C1 segment of cervical spinal cord (tissue), 14 donors: ENCODE measurements around the gene SEZ6L.

Experiments used
- DNase-seq, 14 donors: peaks; one replicate each; lab custom pipeline; 2025; lab: John Stamatoyannopoulos, UW

The SEZ6L gene

DNA sequence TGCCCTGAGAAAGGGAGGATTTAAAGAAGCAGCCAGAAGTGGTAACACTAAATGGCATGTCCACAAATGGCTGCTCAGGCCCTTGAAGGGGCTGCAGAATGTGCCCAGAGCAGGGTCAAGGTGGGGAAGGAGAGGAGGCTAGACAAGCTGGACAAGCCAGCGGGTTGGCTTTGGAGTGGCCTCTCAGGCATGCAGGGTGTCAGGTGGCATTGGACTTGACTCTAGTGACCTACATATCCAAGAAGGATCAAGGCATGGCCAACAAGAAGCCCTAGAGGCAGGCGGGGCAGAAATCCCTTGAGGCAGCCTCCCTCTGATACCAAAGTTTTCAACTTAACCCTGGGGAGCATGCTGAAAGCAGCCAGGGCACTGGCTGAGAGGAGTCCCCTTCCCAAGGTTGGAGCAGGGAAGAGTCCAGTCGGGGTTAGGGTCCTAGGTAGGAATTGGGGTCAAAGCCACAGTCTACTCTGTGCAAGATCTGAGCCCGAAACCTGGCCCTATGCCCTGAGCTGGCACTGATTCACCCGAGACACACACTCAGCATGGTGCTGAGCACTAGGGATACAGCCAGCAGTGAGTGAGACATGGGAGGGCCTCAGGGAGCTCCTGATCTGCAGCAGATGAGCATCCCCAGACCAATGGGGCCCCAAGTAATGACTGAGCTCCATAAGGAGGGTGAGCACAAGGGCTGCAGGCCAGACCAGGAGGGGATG is 164.0 kb downstream of the SEZ6L start:
- no peak for DNase-seq

DNA sequence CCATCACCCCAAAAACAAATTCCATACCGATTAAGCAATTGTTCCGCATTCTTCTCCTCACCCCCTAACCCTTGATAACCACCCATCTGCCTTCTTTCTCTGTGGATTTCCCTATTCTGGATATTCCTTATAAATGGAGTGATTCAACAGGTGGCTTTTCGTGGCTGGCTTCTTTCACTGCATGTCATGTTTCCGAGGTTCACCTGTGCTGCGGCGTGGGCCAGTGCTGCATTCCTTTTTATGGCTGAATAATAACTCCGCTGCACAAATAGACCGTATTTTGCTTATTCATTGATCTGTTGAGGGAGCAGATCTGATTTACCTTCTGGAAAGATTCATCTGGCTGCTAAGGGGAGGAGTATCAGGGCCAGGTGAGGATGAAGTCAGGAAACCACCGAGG is 165.0 kb downstream of the SEZ6L start:
- no peak for DNase-seq

DNA sequence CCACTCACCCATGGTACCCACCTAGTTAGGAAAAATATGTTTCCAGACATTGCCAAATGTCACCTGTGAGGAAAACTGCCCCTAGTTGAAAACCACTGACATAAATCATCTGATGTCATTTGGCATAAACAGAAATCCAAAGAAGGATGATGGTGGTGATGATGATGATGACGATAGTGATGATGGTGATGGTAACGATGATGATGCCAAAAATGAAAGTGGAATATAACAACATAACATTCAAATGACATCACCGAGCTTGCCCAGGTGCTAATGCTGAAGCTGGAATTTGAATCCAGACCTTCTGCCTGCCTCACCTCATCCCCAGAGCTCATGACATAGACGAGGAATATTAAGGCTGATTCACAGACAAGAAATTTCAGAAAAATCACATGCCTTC is 167.5 kb downstream of the SEZ6L start:
- no peak for DNase-seq

DNA sequence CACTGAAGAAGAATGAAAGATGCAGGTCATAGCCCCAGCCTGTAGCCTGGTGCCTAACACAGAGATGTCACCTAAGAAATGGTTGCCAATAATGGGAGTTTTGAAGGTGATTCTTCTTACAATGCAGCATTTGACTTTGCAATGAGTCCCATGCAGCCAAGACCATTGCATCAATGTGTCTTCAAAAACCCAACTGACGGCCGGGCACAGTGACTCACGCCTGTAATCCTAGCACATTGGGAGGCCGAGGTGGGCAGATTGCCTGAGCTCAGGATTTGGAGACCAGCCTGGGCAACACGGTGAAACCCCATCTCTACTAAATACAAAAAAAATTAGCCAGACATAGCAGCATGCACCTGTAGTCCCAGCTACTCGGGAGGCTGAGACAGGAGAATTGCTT is 170.5 kb downstream of the SEZ6L start:
- peak in 1 of 14 donors; percentile 43 for DNase-seq

DNA sequence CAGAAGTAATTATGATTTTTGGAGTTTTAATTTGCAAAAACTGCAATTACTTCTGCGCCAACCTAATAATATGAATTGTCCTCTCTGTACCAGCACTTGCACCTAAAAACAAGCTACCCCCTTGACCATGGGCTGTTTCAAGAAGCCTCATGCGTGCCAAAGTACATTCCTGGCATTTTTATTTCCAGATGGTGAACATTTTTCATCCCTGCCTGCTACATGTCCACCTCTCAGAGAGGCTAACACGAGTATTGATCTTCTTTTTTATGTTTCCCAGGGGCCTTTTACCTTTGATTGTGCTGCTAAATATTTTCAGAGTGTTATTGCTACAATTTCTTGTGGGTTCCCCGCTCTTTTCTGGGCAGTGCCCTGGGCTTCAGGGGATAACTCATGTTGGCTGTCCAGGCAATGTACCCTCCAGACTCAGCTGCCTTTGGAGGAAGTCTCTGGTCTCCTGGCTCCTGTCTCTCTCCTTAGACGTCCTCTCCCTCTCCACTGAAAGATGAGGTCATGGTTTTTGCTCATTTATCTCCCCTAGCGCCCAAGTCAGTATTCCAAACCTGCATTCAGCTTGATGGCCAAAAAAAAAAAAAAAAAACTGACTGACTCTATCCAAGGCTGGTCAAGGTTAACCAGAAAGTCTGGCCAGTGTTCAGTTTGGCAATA is 173.6 kb downstream of the SEZ6L start:
- no peak for DNase-seq

DNA sequence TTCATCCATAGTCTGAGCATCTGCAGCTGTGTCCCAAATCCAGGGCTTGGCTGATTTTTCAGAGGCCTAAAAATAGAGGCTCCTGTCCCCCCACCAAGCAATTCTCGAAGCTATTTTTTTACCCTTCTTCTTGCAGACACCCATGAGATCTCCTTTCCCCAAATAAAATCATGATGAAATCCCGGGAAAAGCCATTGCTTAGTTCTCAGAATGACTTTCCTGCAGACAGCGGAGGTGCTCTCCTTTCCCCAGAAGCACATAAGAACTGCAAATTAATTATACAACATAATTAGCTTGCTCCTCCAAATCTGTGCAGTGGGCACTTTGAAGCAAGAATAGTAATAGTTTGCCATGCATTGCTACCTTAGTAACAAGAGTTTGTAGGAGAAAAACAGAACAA is 176.2 kb downstream of the SEZ6L start:
- no peak for DNase-seq

DNA sequence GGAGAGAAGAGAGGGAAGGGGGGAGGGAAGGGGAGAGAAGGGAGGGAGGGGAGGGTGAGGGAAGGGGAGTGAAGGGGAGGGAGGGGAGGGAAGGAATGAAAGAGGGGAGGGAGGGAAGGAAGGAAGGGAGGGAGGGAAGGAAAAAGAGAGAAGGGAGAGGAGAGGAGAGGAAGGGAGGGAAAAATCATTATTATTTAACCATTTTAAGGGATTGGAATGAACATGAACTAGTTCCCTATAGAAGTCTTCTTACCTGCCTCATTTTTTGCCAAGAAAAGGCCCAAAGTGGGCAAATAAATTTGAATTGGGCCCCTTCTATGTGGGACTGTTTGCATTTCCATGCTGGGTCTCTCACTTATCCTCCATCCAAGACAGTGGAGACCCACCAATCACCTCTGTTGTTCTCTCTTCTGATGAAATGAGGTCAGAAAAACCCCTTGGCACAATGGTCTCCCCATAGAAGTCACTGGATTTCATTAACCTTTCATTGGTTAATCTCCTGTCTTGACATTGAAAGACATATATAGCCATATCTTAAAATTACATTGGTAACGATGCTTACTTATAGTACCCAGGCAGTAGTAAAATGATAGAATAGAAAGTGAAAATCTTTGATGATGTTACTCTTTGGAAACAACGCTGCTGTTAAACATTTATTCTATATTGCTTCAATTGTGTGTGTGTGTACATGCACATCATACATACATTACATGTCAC is 179.7 kb downstream of the SEZ6L start:
- no peak for DNase-seq

DNA sequence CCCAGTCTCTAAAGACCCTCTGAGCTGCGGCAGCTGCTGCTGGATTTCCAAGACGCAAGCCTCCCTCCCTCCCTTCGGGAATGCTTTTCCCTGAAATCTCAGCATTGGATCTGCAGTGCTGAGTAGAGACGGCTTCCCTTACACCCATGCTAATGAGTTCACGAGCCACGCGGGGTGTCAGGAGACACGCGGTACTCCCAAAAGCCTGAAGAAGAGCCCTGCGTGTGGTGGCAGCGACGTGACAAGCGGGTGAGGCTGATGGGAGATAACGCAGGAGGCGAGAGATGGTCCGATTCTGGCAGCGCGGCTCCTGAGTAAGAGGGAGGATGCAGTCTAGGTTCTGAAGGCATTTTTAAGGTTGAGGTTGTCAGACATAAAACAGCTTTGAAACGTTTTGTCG is 185.4 kb downstream of the SEZ6L start:
- no peak for DNase-seq

DNA sequence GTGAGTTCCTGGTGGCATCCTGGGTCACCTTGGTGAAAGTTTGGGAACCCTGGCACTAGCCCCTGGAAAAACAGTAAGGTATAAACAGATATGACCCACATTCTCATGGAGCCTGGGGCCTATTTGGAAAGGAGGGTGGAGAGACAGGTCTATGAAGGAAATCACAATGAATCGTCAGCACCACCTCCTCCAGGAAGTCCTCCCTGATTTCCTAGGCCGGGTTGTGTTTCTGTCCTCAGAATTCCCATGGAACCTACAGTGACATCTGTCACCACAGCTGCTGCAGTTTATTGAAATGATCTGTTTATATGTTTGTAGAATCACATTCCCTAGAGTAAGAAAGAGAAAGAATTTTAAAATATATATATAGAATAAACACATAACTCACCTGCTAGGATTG is 188.0 kb downstream of the SEZ6L start:
- DNase-seq: no peak

DNA sequence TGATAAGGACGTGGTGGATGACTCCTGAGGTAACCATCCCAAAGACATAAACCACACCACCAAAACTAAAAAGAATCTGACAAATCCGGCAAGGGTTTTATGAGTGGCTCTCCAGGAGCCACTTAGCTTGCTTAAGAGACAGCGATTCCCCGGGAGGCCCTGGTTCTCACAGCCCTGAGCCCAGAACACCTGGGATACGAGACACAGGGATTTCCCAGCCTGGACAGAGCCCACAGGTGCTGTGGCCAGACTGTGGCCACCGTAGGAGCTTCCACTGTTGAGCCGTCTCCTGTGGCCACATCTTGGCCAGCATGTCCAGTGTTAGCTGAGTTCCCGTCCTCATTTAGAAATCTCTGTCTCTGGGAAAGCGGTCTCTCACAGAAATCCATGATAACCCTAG is 188.6 kb downstream of the SEZ6L start:
- no peak for DNase-seq

DNA sequence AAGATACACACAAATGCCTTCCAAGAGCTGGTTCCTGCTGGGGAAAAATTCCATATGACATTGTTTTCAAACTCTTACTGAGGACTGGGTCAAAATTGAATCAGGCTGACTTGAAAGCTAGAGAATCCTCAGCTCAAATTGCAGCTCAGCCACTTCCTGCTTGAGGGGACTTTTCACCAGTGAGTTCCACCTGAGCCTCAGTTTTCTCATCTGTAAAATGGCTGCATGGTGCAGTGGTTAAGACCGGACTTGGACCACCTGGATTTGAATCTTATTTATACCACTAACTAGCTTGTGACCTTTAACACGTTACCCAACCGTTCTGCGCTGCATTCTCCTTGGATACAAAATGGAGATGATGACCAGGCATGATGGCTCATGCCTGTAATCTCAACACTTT is 189.9 kb downstream of the SEZ6L start:
- DNase-seq: no peak

DNA sequence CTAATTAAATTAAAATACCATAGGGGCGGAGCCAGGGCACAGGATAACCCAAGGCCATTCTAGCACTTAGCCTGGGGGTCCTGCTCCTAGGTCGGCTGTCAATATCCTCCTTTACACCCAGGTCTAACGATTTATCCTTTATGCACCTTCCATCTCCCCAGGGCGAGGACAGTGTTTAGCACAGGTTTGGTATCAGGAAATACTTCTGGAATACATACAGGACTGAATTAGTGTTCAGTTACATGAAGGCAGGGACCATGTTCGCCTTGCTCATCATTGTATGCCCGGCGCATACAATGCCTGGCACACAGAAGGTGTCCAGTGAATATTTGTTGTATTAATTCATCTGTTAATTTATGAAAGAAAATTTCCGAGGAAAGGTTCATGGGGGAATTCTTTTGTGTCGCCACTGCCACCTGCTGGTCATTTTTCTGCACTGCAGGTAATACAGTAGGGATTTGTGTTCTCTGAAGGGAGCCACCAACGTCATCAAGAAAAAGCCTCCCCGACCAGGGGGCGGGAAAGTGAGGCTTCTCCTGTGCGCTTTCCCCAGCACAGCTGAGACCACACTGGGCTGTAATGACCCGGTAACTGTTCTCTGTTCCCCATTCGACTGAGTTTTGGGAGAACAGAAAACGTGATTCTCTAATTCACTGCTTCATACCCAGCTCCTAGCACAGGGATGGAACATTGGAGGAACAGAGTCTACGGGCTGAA is 191.1 kb downstream of the SEZ6L start:
- DNase-seq: peak in 12 of 14 donors; percentile 3 to 58 (median 30)

DNA sequence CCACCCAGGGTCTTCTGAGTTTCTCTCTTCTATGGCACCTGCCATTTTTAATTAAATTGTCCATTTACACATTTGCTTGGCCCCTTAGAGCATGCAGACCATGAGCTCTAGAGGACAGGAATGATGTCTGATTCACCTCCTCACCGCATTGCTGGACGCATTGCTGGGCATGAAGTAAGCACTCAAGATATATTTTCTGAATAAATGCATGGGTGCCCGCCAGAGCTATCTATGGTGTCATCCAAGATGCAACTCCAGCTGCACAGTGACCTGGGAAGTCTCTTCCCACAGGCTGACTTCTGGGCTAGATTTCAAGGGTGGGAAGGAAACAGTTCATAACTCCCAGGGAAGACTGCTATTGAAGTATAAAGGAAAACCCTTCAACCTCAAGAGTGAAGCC is 193.2 kb downstream of the SEZ6L start:
- no peak for DNase-seq

DNA sequence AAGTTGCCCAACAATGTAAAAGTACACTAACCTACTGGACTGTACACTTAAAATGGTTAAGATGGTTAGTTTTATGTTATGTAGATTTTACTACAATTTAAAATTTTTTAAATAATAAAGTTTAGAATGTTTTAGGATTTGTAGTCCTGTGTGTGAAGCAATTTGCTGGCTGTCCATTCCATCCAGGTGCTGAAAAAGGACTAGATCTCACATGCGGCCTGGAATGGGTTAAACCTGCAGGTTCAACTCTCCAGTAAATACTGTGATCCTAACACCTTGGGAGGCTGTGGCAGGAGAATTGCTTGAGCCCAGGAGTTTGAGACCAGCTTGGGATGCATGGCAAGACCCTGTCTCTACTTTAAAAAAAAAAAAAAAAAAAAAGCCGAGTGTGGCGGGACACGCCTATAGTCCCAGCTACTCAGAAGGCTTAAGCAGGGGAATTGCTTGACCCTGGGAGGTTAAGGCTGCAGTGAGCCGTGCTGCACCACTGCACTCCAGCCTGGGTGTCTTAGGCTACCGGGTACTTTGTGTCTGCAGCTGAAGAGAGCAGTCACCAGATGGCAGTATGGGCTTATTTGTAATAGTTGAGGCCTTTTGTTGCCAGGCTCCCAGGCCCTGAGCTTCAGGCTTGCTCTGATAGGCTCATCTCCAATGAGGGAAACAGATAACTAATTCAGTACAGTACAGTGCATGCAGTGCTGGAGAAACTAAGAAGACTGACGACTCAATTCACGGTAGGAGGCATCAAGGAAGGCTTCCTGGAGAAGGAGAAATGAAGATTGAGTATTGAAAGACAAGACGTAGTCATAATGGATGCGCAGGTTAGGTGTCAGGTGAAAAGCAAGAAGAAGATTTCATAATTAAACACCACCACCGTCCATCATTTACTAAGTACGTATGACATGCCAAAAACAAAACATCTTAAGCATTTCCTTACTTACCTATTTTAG is 195.1 kb downstream of the SEZ6L start:
- peak in 11 of 14 donors; percentile 1 to 21 (median 7) for DNase-seq

DNA sequence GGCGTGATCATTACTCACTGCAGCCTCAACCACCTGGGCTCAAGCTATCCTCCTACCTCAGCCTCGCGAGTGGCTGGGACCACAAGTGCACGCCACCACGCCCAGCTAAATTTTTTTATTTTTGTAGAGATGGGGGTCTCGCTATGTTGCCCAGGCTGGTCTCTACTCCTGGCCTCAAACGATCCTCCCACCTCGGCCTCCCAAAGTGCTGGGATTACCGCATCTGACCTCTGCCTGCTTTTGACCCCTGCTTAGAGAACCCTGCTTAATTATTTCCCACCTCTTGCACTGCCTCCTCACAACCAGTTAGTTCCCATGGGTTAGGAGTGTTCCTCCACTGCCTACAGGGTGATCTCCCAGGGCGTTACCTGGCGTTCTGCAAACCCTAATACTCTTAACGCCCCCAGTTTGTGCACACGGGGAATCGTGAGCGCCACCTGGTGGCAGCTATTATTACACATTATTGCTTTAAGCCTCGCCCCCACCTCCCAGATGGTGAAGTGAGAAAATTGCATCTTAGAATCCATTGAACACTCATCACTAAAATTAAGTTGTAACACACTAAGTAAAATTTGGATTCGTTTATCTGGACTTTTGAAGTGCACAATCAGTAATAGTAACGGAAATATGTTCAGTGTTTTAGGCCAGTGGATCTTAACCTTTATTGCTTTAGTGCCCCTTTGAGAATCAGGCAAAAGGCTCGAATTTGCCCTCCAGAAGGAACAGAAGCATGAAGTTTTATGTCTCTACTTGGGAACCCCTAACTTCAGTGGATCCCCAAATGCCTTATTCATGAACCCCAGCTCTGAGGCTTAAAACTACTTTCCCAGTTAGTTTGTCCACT is 198.4 kb downstream of the SEZ6L start:
- DNase-seq: peak in 2 of 14 donors; percentile 0 to 3

DNA sequence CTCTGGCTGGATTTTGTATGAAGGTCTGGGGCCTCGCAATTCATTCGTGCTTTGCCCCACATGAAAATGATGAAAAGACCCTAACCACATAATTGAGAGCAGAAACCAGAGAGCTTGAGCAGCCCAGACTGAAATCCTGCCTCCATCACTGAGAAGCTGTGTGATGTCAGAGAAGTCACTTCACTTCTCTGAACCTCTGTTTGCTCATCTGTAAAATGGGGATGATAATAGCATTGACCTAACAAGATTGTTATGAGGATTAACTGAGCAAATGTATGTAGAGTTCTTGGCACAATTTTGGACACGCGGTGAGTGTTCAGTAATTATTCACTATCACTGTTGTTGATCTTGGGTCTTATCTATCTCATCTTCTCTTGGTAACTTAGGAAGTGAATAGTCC is 203.6 kb downstream of the SEZ6L start:
- DNase-seq: no peak

DNA sequence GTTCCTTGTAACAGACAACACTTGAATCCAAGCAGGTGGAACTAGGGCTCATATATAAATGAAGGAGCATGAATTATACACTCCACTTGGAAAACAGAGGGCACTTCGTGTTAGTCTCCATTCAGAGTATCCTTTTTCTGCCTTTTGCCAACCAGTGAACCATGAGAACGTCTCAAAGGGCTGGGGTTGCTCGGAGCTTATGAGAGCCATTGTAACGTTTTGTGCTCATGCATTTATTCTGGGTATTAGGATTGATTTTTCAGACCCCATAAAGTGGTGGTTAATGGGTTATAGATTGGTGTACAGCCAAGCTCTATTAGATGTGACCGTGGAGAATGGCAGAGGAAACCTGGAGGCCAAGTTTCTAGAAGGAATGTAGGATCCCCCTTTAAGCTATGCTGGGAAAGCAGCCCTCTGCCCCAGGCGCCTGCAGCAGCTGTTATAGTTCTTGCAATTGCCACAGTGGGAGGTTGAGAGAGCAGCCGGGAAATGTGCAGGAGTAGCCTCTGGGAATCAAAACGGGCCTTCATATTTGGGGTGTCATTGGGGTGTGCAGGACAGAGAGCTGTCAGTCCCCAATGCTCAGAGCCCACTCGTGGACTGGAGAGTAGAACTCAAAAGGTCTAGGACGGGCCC is 205.2 kb downstream of the SEZ6L start:
- DNase-seq: no peak

DNA sequence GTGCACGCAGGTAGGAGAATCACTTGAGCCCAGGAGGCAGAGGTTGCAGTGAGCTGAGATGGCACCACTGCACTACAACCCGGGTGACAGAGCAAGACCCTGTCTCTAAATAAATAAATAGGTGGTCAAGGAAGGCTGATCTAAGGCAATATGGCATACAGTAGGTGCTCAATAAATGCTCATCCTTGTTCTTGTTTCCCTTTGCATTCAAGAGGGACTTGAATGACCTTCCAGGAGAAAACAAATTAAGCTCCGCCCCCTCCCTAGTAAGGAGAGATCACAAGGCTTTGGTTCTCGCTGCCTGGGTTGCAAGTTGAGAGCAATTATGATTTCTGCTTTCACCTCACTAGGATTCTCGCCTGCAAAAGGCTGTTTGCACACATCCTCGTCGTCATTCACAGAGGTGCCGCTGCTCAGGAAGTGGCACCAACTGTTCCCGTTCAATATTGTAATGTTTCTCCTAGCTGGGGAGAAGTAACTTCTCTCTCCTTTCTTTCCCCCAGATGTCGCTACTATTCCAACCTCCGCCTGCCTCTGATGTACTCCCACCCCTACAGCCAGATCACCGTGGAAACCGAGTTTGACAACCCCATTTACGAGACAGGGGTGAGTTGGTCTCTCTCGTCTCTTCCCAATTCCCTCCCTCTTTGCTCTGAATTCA is 208.0 kb downstream of the SEZ6L start:
- no peak for DNase-seq
